ENCODE measurements around the gene TCF4.

The TCF4 gene

GRCh38 chr18:55588111-55588869 lies at the start of gene TCF4:
TCF4 (minus strand) TSS chr18:55588192; CDS start chr18:55587116, 1,076 bp downstream.
- intact Hi-C loops (cut with DNase I) = loop anchor here (5.0 to 10.0 kb wide), 4 partner anchors 166 to 353 kb away; no protein-coding TSS in a partner anchor
- peak; percentile 20 to 86 (median 66) for DNase-seq

- no peak for DNase-seq
- intact Hi-C loops (cut with DNase I) = no loop called here
Observed at GRCh38 chr18:55637204-55637603, 49.2 kb upstream of the TCF4 start.

GRCh38 chr18:55635439-55635838 lies 47.4 kb upstream of the TCF4 start:
- intact Hi-C loops (cut with DNase I) = no loop called here
- no peak for DNase-seq

- DNase-seq = no peak
- intact Hi-C loops (cut with DNase I) = no loop called here
Observed at GRCh38 chr18:55634545-55634944, 46.6 kb upstream of the TCF4 start.

- DNase-seq = no peak
- intact Hi-C loops (cut with DNase I) = no loop called here
Observed at GRCh38 chr18:55633032-55633431, 45.0 kb upstream of the TCF4 start.

- intact Hi-C loops (cut with DNase I) = no loop called here
Observed at GRCh38 chr18:55629133-55629532, 41.1 kb upstream of the TCF4 start.

GRCh38 chr18:55627007-55627406 lies 39.0 kb upstream of the TCF4 start:
- intact Hi-C loops (cut with DNase I) = no loop called here
- DNase-seq = no peak

More at GRCh38 chr18:55629133-55629532, 41.1 kb upstream of the TCF4 start:
- no peak for DNase-seq

GRCh38 chr18:55625901-55626300 lies 37.9 kb upstream of the TCF4 start:
- intact Hi-C loops (cut with DNase I) = no loop called here
- DNase-seq = no peak

GRCh38 chr18:55623626-55624025 lies 35.6 kb upstream of the TCF4 start:
- intact Hi-C loops (cut with DNase I) = no loop called here
- DNase-seq = no peak

- intact Hi-C loops (cut with DNase I) = no loop called here
- DNase-seq = no peak
Observed at GRCh38 chr18:55610506-55610905, 22.5 kb upstream of the TCF4 start.

- intact Hi-C loops (cut with DNase I) = no loop called here
- DNase-seq = no peak
Observed at GRCh38 chr18:55609160-55609825, 21.3 kb upstream of the TCF4 start.

GRCh38 chr18:55608497-55608896 lies 20.5 kb upstream of the TCF4 start:
- intact Hi-C loops (cut with DNase I) = no loop called here

GRCh38 chr18:55607773-55608172 lies 19.8 kb upstream of the TCF4 start:
- no peak for DNase-seq
- intact Hi-C loops (cut with DNase I) = no loop called here

More at GRCh38 chr18:55608497-55608896, 20.5 kb upstream of the TCF4 start:
- DNase-seq = no peak

GRCh38 chr18:55605733-55606338 lies 17.8 kb upstream of the TCF4 start:
- no peak for DNase-seq
- intact Hi-C loops (cut with DNase I) = no loop called here

- DNase-seq = no peak
- intact Hi-C loops (cut with DNase I) = no loop called here
Observed at GRCh38 chr18:55603775-55604174, 15.8 kb upstream of the TCF4 start.

GRCh38 chr18:55593888-55594287 lies 5.9 kb upstream of the TCF4 start:
- DNase-seq = no peak
- intact Hi-C loops (cut with DNase I) = loop anchor here (5.0 kb wide), 1 partner anchor 188 kb away; no protein-coding TSS in a partner anchor

GRCh38 chr18:55592572-55592971 lies 4.6 kb upstream of the TCF4 start:
- DNase-seq = no peak
- intact Hi-C loops (cut with DNase I) = loop anchor here (5.0 kb wide), 1 partner anchor 190 kb away; no protein-coding TSS in a partner anchor

GRCh38 chr18:55592106-55592505 lies 4.1 kb upstream of the TCF4 start:
- intact Hi-C loops (cut with DNase I) = loop anchor here (5.0 kb wide), 1 partner anchor 190 kb away; no protein-coding TSS in a partner anchor
- DNase-seq = no peak

GRCh38 chr18:55589625-55590291 lies 1.8 kb upstream of the TCF4 start:
- intact Hi-C loops (cut with DNase I) = loop anchor here (5.0 to 10.0 kb wide), 5 partner anchors 167 to 355 kb away; no protein-coding TSS in a partner anchor

More at GRCh38 chr18:55589625-55590291, 1.8 kb upstream of the TCF4 start:
- DNase-seq = peak; percentile 85 to 97 (median 93)

Data from head of caudate nucleus (tissue), 42 donors.